Esophagus muscularis mucosa (tissue), 4 donors: ENCODE results near the gene USP8. TPM values are rescaled to one million over a fixed set of nuclear protein-coding genes. Genes with fewer than 3 reads are reported as not detected.

Experiments
- DNase-seq: peaks from one replicate; pipeline ENCODE4 v3.0.0-alpha.2; 2017; ENCODE audit errors: extremely low spot score
- H3K27ac ChIP-seq, 4 donors: fragments of 200-600 bp; sonication (generic); replicated peaks in 1 of 4; 1 replicate in 3 of 4; 2 replicates in 1 of 4; pipeline ENCODE4 v1.5.1; 2016 to 2019; ENCODE audit warnings: mild to moderate bottlenecking in 1 of 4
- H3K27me3 ChIP-seq, 4 donors: fragments of 200-600 bp; sonication (generic); one replicate each; pipeline versions ENCODE4 v1.5.1 to v1.6.0; 2016 to 2019
- H3K36me3 ChIP-seq, 4 donors: fragments of 200-600 bp; sonication (generic); one replicate each; pipeline ENCODE4 v1.5.1; 2016 to 2019
- H3K4me1 ChIP-seq, 4 donors: fragments of 200-600 bp; sonication (generic); one replicate each; pipeline ENCODE4 v1.5.1; 2016 to 2019
- H3K4me3 ChIP-seq, 4 donors: fragments of 200-600 bp; sonication (generic); 1 replicate in 2 of 4; 2 replicates in 2 of 4; pipeline ENCODE4 v1.5.1; 2016 to 2019; ENCODE audit warnings: mild to moderate bottlenecking in 4 of 4, moderate library complexity in 1 of 4
- H3K9me3 ChIP-seq, 4 donors: fragments of 200-600 bp; sonication (generic); 1 replicate in 3 of 4; 2 replicates in 1 of 4; pipeline ENCODE4 v1.5.1; 2016 to 2019
- EP300 ChIP-seq: sonication (generic); formaldehyde crosslinking; IDR thresholded peaks from one replicate; pipeline ENCODE4 v1.6.1; 2017; ENCODE audit warnings: antibody characterized with exemption
- POLR2A ChIP-seq: fragments of 450-650 bp; IDR thresholded peaks from one replicate; pipeline ENCODE4 v1.6.1; 2017; ENCODE audit warnings: antibody characterized with exemption, moderate library complexity, mild to moderate bottlenecking, low read depth
- POLR2AphosphoS5 ChIP-seq, 2 donors: sonication (generic); formaldehyde crosslinking; IDR thresholded peaks; one replicate each; pipeline ENCODE4 v1.6.1; 2017; ENCODE audit warnings: antibody characterized with exemption in 2 of 2
- WGBS: methylation state at CpG from one replicate; pipeline ENCODE4 v1.1.5; 2018; 5-methylcytosine and 5-hydroxymethylcytosine counted together
- intact Hi-C: fragments of 100-400 bp; cut with DNase I; formaldehyde crosslinking; loops from one replicate; pipeline ENCODE4 v1.15.1; 2023
- total RNA-seq, 4 donors: library from RNA; depleted of rRNA; stranded (reverse); fragments of >200 nt; gene quantifications; one replicate each; pipeline versions ENCODE4 v1.1.0 to v1.2.1, GENCODE V29; 2016
- TF ChIP-seq, protein P1 (sequence below), 3 experiments: fragments of 200-600 bp in 2 of 3; fragments of 450-650 bp in 1 of 3; sonication (generic) in 2 of 3; IDR thresholded peaks; one replicate each; pipeline ENCODE4 v1.5.1; 2017 to 2019; ENCODE audit warnings: antibody characterized with exemption in 3 of 3, mild to moderate bottlenecking in 2 of 3, moderate library complexity in 1 of 3

The USP8 gene
- total RNA-seq, 4 donors from 2014 or later, result 38.2 to 44.6 (median 41.8) TPM

DNA sequence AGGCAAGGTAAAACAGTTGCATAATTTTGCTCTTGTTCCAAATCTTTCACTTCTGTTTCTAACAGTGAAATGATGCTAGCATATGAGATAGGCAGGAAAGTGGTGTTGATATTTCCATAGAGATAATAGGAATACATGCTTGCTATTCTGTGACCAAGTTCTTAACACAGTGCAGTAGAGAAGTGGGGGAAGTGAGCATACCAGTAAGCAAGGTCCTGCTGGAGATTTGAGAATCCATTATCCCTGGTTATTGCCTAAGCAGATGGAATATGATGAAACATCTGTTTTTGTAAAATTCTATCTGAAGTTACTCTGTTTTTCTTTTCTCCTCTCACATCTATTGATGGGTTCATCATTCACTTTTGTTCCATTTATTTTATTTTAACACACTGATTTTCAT, 28.7 kb downstream of the USP8 start:
- no peaks in the 10 kb centered on the region for H3K27me3 ChIP-seq
- intact Hi-C loops, result no loop called here
- TF ChIP-seq, protein P1, sequence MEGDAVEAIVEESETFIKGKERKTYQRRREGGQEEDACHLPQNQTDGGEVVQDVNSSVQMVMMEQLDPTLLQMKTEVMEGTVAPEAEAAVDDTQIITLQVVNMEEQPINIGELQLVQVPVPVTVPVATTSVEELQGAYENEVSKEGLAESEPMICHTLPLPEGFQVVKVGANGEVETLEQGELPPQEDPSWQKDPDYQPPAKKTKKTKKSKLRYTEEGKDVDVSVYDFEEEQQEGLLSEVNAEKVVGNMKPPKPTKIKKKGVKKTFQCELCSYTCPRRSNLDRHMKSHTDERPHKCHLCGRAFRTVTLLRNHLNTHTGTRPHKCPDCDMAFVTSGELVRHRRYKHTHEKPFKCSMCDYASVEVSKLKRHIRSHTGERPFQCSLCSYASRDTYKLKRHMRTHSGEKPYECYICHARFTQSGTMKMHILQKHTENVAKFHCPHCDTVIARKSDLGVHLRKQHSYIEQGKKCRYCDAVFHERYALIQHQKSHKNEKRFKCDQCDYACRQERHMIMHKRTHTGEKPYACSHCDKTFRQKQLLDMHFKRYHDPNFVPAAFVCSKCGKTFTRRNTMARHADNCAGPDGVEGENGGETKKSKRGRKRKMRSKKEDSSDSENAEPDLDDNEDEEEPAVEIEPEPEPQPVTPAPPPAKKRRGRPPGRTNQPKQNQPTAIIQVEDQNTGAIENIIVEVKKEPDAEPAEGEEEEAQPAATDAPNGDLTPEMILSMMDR (IDR thresholded peaks at IDR 0.05), result no peak
- TF ChIP-seq POLR2A (no peak), POLR2AphosphoS5 (IDR thresholded peaks at IDR 0.05) (no peak), EP300 (no peak)
- H3K9me3 ChIP-seq, result no peaks in the 10 kb centered on the region
- no peak for DNase-seq
- no peak overlapping the region for H3K4me3 ChIP-seq
- H3K4me1 ChIP-seq, result no peaks in the 10 kb centered on the region
- no peak overlapping the region for H3K27ac ChIP-seq
- H3K36me3 ChIP-seq, result peaks cover 21 to 77% (median 35%) of the 10 kb centered on the region in 4 donors

DNA sequence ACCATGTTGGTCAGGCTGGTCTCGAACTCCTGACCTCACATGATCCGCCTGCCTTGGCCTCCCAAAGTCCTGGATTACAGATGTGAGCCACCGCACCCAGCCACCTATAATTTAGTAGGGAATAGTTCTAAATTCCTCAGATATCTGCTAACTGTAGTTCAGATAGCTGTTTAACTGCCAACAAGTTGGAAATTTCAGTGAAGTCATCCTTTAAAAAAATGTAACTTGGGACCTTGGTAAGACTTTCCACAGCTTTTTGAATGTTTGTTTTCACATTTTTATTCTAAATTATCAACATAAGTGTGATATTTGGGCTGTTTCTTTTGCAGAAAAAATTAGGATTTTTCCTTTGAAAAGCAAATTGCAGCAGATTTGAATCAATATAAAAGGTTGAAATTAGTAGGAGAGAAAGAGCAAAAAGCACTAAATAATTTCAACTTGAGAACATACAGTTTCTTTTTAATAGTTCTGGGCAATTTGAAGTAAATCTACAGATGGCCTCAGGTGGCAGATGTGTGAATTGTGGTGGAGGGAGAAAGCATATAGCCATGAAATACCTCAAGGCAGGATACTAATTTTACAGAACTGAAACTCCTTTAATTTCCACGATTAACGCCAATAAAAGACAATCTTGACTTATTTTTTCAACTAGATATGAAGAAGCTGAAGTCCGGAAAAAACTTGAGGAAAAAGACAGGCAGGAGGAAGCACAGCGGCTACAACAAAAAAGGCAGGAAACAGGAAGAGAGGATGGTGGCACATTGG, 34.3 kb downstream of the USP8 start:
- intact Hi-C loops, result no loop called here
- 87% methylated on average over 7 of the region's 7 CpGs for WGBS
- Histone ChIP-seq H3K36me3 (peaks cover 7 to 86% (median 62%) of the 10 kb centered on the region in 4 donors), H3K27me3 (no peaks in the 10 kb centered on the region), H3K4me1 (no peaks in the 10 kb centered on the region), H3K4me3 (no peak overlapping the region), H3K9me3 (no peaks in the 10 kb centered on the region), H3K27ac (no peak overlapping the region)
- no peak for DNase-seq
- TF ChIP-seq, protein P1 (IDR thresholded peaks at IDR 0.05), result no peak
- TF ChIP-seq POLR2AphosphoS5 (IDR thresholded peaks at IDR 0.05) (no peak), EP300 (no peak), POLR2A (no peak)

DNA sequence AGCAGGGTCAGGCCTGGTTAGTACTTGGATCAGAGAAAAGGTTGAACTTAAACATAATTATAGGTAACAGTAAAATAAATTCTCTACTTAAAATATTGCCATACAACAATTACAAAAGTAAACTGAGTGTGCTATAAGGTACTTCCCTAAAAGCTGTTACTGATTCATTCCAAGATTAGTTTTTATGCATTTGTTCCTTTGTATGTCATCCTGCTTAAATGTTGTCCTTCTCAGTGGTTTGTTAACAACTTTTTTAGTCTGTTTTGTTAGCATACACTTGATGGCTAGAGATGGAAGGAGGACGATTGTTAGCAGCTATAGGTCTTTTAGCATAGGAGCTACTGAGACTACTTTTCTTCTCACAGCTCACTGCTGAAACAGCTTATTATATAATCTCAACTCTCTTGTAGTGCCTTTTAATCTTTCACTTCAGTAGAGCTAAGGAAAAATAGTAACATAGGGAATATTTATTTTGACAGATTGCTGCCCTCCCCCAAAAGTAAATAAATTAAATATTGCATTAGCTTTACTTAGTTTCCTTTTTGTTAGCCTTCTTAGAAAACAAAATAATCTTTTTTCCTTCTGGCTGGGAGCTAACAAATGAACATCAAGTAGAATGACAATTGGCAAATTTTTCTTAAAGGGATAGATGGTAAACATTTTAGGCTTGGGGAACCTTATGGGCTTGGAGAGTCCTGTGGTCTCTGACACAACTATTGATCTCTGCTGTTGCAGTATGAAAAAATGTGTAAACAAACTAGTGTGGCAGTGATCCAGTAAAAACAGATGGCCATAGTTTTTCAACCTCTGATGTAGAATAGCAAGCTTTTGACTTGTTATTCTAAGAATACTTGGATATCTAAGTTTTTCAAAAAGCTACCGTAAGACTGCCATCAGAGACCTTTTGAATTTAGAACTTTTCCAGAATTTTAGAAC, 39.5 kb downstream of the USP8 start:
- no peaks in the 10 kb centered on the region for H3K9me3 ChIP-seq
- H3K27ac ChIP-seq, result no peak overlapping the region
- H3K27me3 ChIP-seq, result no peaks in the 10 kb centered on the region
- no peak for TF ChIP-seq EP300
- TF ChIP-seq POLR2AphosphoS5 (IDR thresholded peaks at IDR 0.05), result no peak
- no peak for TF ChIP-seq POLR2A
- TF ChIP-seq, protein P1 (IDR thresholded peaks at IDR 0.05), result no peak
- H3K36me3 ChIP-seq, result peaks cover 23 to 94% (median 74%) of the 10 kb centered on the region in 4 donors
- DNase-seq, result no peak
- intact Hi-C loops, result no loop called here
- WGBS, result 63% methylated on average over 2 of the region's 2 CpGs
- H3K4me1 ChIP-seq, result no peaks in the 10 kb centered on the region
- H3K4me3 ChIP-seq, result no peak overlapping the region

- TF ChIP-seq POLR2A (no peak), EP300 (no peak), POLR2AphosphoS5 (IDR thresholded peaks at IDR 0.05) (no peak)
- TF ChIP-seq, protein P1 (IDR thresholded peaks at IDR 0.05), result no peak
- Histone ChIP-seq H3K27ac (no peak overlapping the region), H3K4me1 (no peaks in the 10 kb centered on the region), H3K36me3 (peaks cover 52 to 90% (median 69%) of the 10 kb centered on the region in 4 donors), H3K9me3 (no peaks in the 10 kb centered on the region), H3K27me3 (no peaks in the 10 kb centered on the region), H3K4me3 (no peak overlapping the region)
- intact Hi-C loops, result no loop called here
- no peak for DNase-seq
- WGBS, result 100% methylated on average over 2 of the region's 2 CpGs
Observed at GRCh38 chr15:50471072-50471471, 46.9 kb downstream of the USP8 start.
